GM23248 (cell line): ENCODE results near the gene CDC27. TPM values are rescaled to one million over a fixed set of nuclear protein-coding genes. Genes with fewer than 3 reads are reported as not detected.

Source experiments
- DNase-seq: peaks from one replicate; pipeline ENCODE4 v3.0.0-alpha.2; 2015
- H2AFZ ChIP-seq: fragments of 200-600 bp; sonication (generic); 2 replicates; pipeline ENCODE4 v1.6.1; 2016; ENCODE audit warnings: antibody characterized with exemption
- H3F3A ChIP-seq: fragments of 200-600 bp; sonication (generic); 2 replicates; pipeline ENCODE4 v1.6.1; 2016; ENCODE audit warnings: mild to moderate bottlenecking, antibody characterized with exemption, mixed run types; ENCODE audit not compliant: insufficient read depth
- H3K27ac ChIP-seq: fragments of 200-600 bp; sonication (generic); 2 replicates; pipeline ENCODE4 v1.5.1; 2016; ENCODE audit warnings: mild to moderate bottlenecking
- H3K27me3 ChIP-seq: fragments of 200-600 bp; sonication (generic); replicated peaks from 2 replicates; pipeline ENCODE4 v1.6.1; 2016; ENCODE audit warnings: mild to moderate bottlenecking; ENCODE audit not compliant: insufficient read depth
- H3K36me3 ChIP-seq: fragments of 200-600 bp; sonication (generic); 2 replicates; pipeline ENCODE4 v1.6.1; 2016; ENCODE audit warnings: low read depth, mild to moderate bottlenecking
- H3K4me1 ChIP-seq: fragments of 200-600 bp; sonication (generic); 2 replicates; pipeline ENCODE4 v1.6.1; 2016; ENCODE audit warnings: mild to moderate bottlenecking; ENCODE audit not compliant: insufficient read depth
- H3K4me2 ChIP-seq: fragments of 200-600 bp; sonication (generic); one replicate; pipeline ENCODE4 v1.6.1; 2016; ENCODE audit warnings: mild to moderate bottlenecking; ENCODE audit not compliant: unreplicated experiment
- H3K4me3 ChIP-seq: fragments of 200-600 bp; sonication (generic); 2 replicates; pipeline ENCODE4 v1.5.1; 2016; ENCODE audit warnings: mild to moderate bottlenecking
- H3K79me2 ChIP-seq: fragments of 200-600 bp; sonication (generic); 2 replicates; pipeline ENCODE4 v1.6.1; 2016; ENCODE audit warnings: mild to moderate bottlenecking; ENCODE audit not compliant: insufficient read depth
- H3K9ac ChIP-seq: fragments of 200-600 bp; sonication (generic); 2 replicates; pipeline ENCODE4 v1.6.1; 2016; ENCODE audit warnings: mild to moderate bottlenecking
- H3K9me2 ChIP-seq: fragments of 200-600 bp; sonication (generic); 2 replicates; pipeline ENCODE4 v1.6.1; 2016; ENCODE audit warnings: mixed run types, mild to moderate bottlenecking, moderate library complexity; ENCODE audit not compliant: insufficient read depth
- H3K9me3 ChIP-seq: fragments of 200-600 bp; sonication (generic); one replicate; pipeline ENCODE4 v1.6.1; 2017; ENCODE audit warnings: low read depth
- H4K20me1 ChIP-seq: fragments of 200-600 bp; sonication (generic); 2 replicates; pipeline ENCODE4 v1.6.0; 2016; ENCODE audit not compliant: insufficient read depth
- EZH2 ChIP-seq: fragments of 200-600 bp; sonication (generic); IDR thresholded peaks from 2 replicates; pipeline ENCODE4 v1.6.1; 2018; ENCODE audit warnings: antibody characterized with exemption, mild to moderate bottlenecking; ENCODE audit not compliant: insufficient read depth, poor library complexity, severe bottlenecking
- EZH2phosphoT487 ChIP-seq: fragments of 200-600 bp; sonication (generic); IDR thresholded peaks from 2 replicates; pipeline ENCODE4 v1.6.1; 2018; ENCODE audit warnings: antibody characterized with exemption, moderate library complexity, mild to moderate bottlenecking, low read depth; ENCODE audit not compliant: insufficient read depth
- WGBS, 2 experiments: methylation state at CpG; one replicate each; pipeline ENCODE4 v1.1.6; 2015 to 2017; ENCODE audit warnings: low lambda C conversion rate in 2 of 2, low coverage in 1 of 2; ENCODE audit errors: missing lambda C conversion rate in 2 of 2; 5-methylcytosine and 5-hydroxymethylcytosine counted together
- in situ Hi-C: fragments of 300-500 bp; cut with MboI; formaldehyde crosslinking; loops from 2 replicates; pipeline ENCODE4 v1.15.0; 2020
- polyA plus RNA-seq: library from polyadenylated mRNA; unstranded; fragments of >200 nt; fragmentation: Nextera tagmentation; extraction: Ambion mirVana; gene quantifications from 2 replicates; pipeline ENCODE4 v1.2.1, GENCODE V29; 2016
- total RNA-seq: library from RNA; depleted of rRNA; stranded (reverse); fragments of >200 nt; shearing (Covaris generic); gene quantifications from 2 replicates; pipeline ENCODE4 v1.2.3, GENCODE V29; 2014

Gene CDC27
- total and polyA plus RNA-seq, 2 experiments from 2014 or later = 91.5 to 106 TPM

DNA sequence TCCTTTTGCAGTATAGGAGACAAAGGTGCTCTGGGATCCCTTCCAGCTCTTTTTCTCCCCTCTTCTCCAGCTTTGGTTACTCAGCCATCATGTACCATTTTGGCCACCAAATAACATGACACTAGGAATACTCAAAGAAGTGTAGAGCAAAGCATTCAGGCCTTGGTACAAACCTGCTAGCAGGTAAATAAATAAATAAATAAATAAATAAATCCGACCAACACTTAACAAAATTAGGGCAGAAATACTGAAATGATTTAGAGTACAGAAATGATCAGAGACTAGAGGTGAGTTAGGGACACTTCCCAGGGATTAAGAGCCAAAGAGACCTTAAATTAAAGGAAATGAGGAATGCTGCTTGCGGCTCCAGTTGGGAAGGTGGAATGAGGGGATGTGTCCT lies 46.8 kb upstream of the CDC27 start:
- Histone ChIP-seq H3K4me1 (peaks cover 15% of the 10 kb centered on the region), H3K4me3 (no peak overlapping the region), H3K79me2 (no peaks in the 10 kb centered on the region), H3K9me2 (no peaks in the 10 kb centered on the region), H3K27ac (no peak overlapping the region), H3K4me2 (no peak overlapping the region), H2AFZ (no peak overlapping the region), H3K9ac (no peak overlapping the region), H3K9me3 (no peaks in the 10 kb centered on the region), H4K20me1 (no peaks in the 10 kb centered on the region), H3K36me3 (no peaks in the 10 kb centered on the region), H3K27me3 (no peaks in the 10 kb centered on the region), H3F3A (peaks cover 17% of the 10 kb centered on the region)
- in situ Hi-C loops = loop anchor here (10.0 kb wide), 1 partner anchor 79 kb away; no protein-coding TSS in a partner anchor
- TF ChIP-seq EZH2phosphoT487 (no peak), EZH2 (no peak)
- DNase-seq = no peak
- WGBS, 2 experiments = 97 to 98% methylated on average over 2 of the region's 2 CpGs

DNA sequence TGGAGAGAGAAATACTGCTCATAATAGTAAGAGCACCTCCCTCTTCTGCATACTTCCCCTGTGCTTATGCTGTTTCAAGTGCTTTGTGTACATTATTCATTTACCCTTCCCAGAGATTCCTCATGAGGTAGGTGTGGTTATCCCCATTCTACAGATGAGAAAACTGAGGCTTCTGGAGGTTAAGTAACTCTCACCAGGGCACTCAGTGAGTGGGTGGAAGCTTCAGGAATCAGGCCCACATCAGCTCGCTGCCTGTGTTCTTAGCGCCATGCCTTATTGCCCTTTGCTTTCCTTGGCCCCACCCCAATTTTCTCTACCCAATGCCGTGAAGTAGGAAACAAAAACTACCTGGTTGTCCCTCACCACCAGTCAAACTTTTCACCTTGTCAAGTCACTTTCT lies 46.4 kb upstream of the CDC27 start:
- no peak overlapping the region for H3K27ac ChIP-seq
- H3K9me2 ChIP-seq = no peaks in the 10 kb centered on the region
- 96 to 97% methylated on average over 3 of the region's 3 CpGs for WGBS, 2 experiments
- no peaks in the 10 kb centered on the region for H3K27me3 ChIP-seq
- no peaks in the 10 kb centered on the region for H3K79me2 ChIP-seq
- H3K9ac ChIP-seq = no peak overlapping the region
- H3K4me2 ChIP-seq = no peak overlapping the region
- peaks cover 15% of the 10 kb centered on the region for H3F3A ChIP-seq
- H3K4me3 ChIP-seq = no peak overlapping the region
- peaks cover 12% of the 10 kb centered on the region for H3K4me1 ChIP-seq
- H2AFZ ChIP-seq = no peak overlapping the region
- H3K9me3 ChIP-seq = no peaks in the 10 kb centered on the region
- DNase-seq = no peak
- TF ChIP-seq EZH2 (no peak), EZH2phosphoT487 (no peak)
- no peaks in the 10 kb centered on the region for H3K36me3 ChIP-seq
- H4K20me1 ChIP-seq = no peaks in the 10 kb centered on the region
- in situ Hi-C loops = loop anchor here (10.0 kb wide), 1 partner anchor 79 kb away; no protein-coding TSS in a partner anchor

DNA sequence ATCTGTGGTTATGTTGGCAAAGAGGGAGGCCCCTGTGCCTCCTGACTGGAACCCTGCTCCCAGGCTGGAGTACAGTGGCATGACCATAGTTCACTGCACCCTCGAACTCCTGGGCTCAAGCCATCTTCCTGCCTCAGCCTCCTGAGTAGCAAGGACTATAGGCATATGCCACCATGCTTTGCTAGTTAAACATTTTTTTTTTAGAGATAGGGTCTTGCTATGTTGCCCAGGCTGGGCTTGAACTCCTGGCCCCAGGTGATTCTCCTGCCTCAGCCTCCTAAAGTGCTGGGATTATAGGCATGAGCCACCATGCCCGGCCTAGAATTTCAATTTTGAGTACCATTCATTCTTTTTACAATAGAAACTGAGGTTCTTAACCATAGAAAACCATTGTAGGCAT lies 43.4 kb upstream of the CDC27 start:
- Histone ChIP-seq H3K4me3 (no peak overlapping the region), H3F3A (peaks cover 9% of the 10 kb centered on the region), H3K36me3 (no peaks in the 10 kb centered on the region), H3K9me3 (no peaks in the 10 kb centered on the region), H2AFZ (no peak overlapping the region), H3K9ac (no peak overlapping the region), H3K79me2 (no peaks in the 10 kb centered on the region), H3K27me3 (no peaks in the 10 kb centered on the region), H3K9me2 (no peaks in the 10 kb centered on the region), H3K4me2 (no peak overlapping the region), H4K20me1 (no peaks in the 10 kb centered on the region), H3K27ac (no peak overlapping the region), H3K4me1 (peaks cover 7% of the 10 kb centered on the region)
- 90 to 100% methylated on average over 2 of the region's 2 CpGs for WGBS, 2 experiments
- DNase-seq = no peak
- TF ChIP-seq EZH2phosphoT487 = no peak
- TF ChIP-seq EZH2 = no peak
- in situ Hi-C loops = loop anchor here (10.0 kb wide), 1 partner anchor 82 kb away; no protein-coding TSS in a partner anchor

DNA sequence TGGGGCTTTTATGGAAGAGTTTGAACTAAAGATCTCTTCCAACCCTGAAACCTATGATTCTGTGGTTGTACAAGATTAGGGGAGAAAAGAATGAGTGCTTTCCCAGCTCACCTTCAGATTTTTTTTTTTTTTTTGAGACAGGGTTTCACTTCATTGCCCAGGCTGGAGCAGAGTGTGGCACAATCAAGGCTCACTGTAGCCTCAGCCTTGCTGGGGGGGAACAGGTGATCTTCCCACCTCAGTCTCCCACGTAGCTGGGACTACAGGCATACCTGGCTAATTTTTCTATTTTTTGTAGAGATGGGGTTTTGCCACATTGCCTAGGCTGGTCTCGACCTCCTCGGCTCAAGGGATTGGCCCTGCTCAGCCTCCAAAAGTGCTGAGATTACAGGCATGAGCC lies 42.8 kb upstream of the CDC27 start:
- TF ChIP-seq EZH2 = no peak
- no peak for TF ChIP-seq EZH2phosphoT487
- no peaks in the 10 kb centered on the region for H3K36me3 ChIP-seq
- in situ Hi-C loops = loop anchor here (10.0 kb wide), 1 partner anchor 83 kb away; no protein-coding TSS in a partner anchor
- no peak for DNase-seq
- no peaks in the 10 kb centered on the region for H3K79me2 ChIP-seq
- H3K4me3 ChIP-seq = no peak overlapping the region
- no peak overlapping the region for H3K9ac ChIP-seq
- H3K9me3 ChIP-seq = no peaks in the 10 kb centered on the region
- WGBS, 2 experiments = 95 to 97% methylated on average over 3 of the region's 3 CpGs
- H3K27ac ChIP-seq = no peak overlapping the region
- H3K9me2 ChIP-seq = no peaks in the 10 kb centered on the region
- peaks cover 9% of the 10 kb centered on the region for H3F3A ChIP-seq
- H3K4me1 ChIP-seq = peaks cover 7% of the 10 kb centered on the region
- no peaks in the 10 kb centered on the region for H4K20me1 ChIP-seq
- H3K27me3 ChIP-seq = no peaks in the 10 kb centered on the region
- H3K4me2 ChIP-seq = no peak overlapping the region
- H2AFZ ChIP-seq = no peak overlapping the region

DNA sequence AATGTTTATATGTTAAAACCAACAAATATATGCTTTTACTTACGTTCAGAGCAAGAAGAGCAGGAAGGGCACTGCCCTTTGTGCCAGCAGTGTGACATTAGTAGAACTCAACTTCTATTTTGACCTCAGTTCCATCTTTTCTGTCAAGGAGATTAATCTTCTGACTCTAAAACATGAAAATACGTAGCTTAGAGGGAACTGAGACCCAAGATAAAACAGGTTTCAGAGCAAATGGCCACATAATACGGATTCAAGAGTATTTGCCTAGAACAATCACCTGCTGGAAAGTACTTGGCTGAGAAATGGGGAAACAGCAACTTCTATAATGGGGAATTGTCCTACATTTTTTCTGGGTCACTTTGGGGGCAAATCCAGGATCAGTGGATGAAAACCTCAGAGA lies 42.2 kb upstream of the CDC27 start:
- Histone ChIP-seq H3K4me3 (no peak overlapping the region), H3F3A (peaks cover 12% of the 10 kb centered on the region)
- in situ Hi-C loops = loop anchor here (10.0 kb wide), 1 partner anchor 83 kb away; no protein-coding TSS in a partner anchor

More for the DNA sequence above, 42.2 kb upstream of the CDC27 start:
- WGBS, 2 experiments = 97% methylated on average over 3 of the region's 3 CpGs
- DNase-seq = no peak
- no peak overlapping the region for H2AFZ ChIP-seq
- no peak for TF ChIP-seq EZH2
- TF ChIP-seq EZH2phosphoT487 = no peak
- no peak overlapping the region for H3K9ac ChIP-seq
- peaks cover 7% of the 10 kb centered on the region for H3K4me1 ChIP-seq
- no peak overlapping the region for H3K27ac ChIP-seq
- no peaks in the 10 kb centered on the region for H3K79me2 ChIP-seq
- no peaks in the 10 kb centered on the region for H3K27me3 ChIP-seq
- no peaks in the 10 kb centered on the region for H4K20me1 ChIP-seq
- no peaks in the 10 kb centered on the region for H3K9me2 ChIP-seq
- no peak overlapping the region for H3K4me2 ChIP-seq
- H3K36me3 ChIP-seq = no peaks in the 10 kb centered on the region
- H3K9me3 ChIP-seq = no peaks in the 10 kb centered on the region
